Mammary epithelial cell (primary cell): ENCODE measurements around the gene BCAS3.

ENCODE experiments used
- CTCF ChIP-seq, 2 donors: IDR thresholded peaks in 1 of 2; conservative IDR thresholded peaks in 1 of 2; 2 replicates each; pipeline ENCODE4 v1.5.1; 2011 to 2012; ENCODE audit warnings: inconsistent platforms in 2 of 2, low read length in 2 of 2, mild to moderate bottlenecking in 2 of 2, control low read depth in 1 of 2, low read depth in 1 of 2; ENCODE audit not compliant: insufficient read depth in 1 of 2; ENCODE audit errors: extremely low read depth in 1 of 2
- EZH2 ChIP-seq: IDR thresholded peaks from 2 replicates; pipeline ENCODE4 v1.6.1; 2012; ENCODE audit warnings: low read length, inconsistent platforms, borderline replicate concordance

- no peak for TF ChIP-seq CTCF (conservative IDR thresholded peaks at IDR 0.05 in 1 of 2, IDR thresholded peaks at IDR 0.05 in 1 of 2; ENCODE audit: extremely low read depth in 1 of 2, insufficient read depth in 1 of 2, low read depth in 1 of 2, low read length in 2 of 2)
- no peak for TF ChIP-seq EZH2
Measured at GRCh38 chr17:61383689-61384201, 706.1 kb downstream of the BCAS3 start.
